ENCODE data around the gene CDHR3. TPM values are rescaled to one million over a fixed set of nuclear protein-coding genes. Genes with fewer than 3 reads are reported as not detected.

Gene CDHR3
- total RNA-seq, 2 donors from 2014 or later, result 2.2 to 3.9 TPM

- Histone ChIP-seq H3K27ac (no peak overlapping the region), H3K4me3 (no peak overlapping the region), H3K36me3 (no peaks in the 10 kb centered on the region), H3K9me3 (no peaks in the 10 kb centered on the region), H3K4me1 (replicated peaks) (no peaks in the 10 kb centered on the region), H3K27me3 (replicated peaks; ENCODE audit: insufficient read depth) (no peaks in the 10 kb centered on the region)
- intact Hi-C loops (cut with DNase I), result loop anchor here (5.0 to 10.0 kb wide), 3 partner anchors 73 to 170 kb away; no protein-coding TSS in a partner anchor
- DNase-seq (ENCODE audit: low spot score), result peak; percentile 27
- TF ChIP-seq POLR2AphosphoS5 (IDR thresholded peaks at IDR 0.05) (peak; percentile 6), POLR2A (IDR thresholded peaks at IDR 0.05) (no peak), CTCF (IDR thresholded peaks at IDR 0.05) (peak in 3 of 4 experiments; percentile 23 to 50 (median 33))
- WGBS, result 92% methylated on average over 7 of the region's 7 CpGs
These were observed 28.4 kb upstream of the CDHR3 start for GRCh38 chr7:105934572-105935185.

- Histone ChIP-seq H3K9me3 (no peaks in the 10 kb centered on the region), H3K27ac (no peak overlapping the region), H3K27me3 (replicated peaks; ENCODE audit: insufficient read depth) (no peaks in the 10 kb centered on the region), H3K4me3 (no peak overlapping the region), H3K4me1 (replicated peaks) (no peaks in the 10 kb centered on the region), H3K36me3 (no peaks in the 10 kb centered on the region)
- 78% methylated on average over 5 of the region's 5 CpGs for WGBS
- intact Hi-C loops (cut with DNase I), result loop anchor here (10.0 kb wide), 1 partner anchor 170 kb away; no protein-coding TSS in a partner anchor
- no peak for TF ChIP-seq POLR2A (IDR thresholded peaks at IDR 0.05)
- no peak for TF ChIP-seq POLR2AphosphoS5 (IDR thresholded peaks at IDR 0.05)
- no peak for TF ChIP-seq CTCF (IDR thresholded peaks at IDR 0.05)
- no peak for DNase-seq (ENCODE audit: low spot score)
These were observed 27.8 kb upstream of the CDHR3 start for GRCh38 chr7:105935250-105935649.

GRCh38 chr7:105937411-105937810 lies 25.7 kb upstream of the CDHR3 start:
- H3K27me3 ChIP-seq (replicated peaks; ENCODE audit: insufficient read depth), result no peaks in the 10 kb centered on the region
- no peaks in the 10 kb centered on the region for H3K36me3 ChIP-seq
- no peaks in the 10 kb centered on the region for H3K4me1 ChIP-seq (replicated peaks)
- no peak overlapping the region for H3K27ac ChIP-seq
- DNase-seq (ENCODE audit: low spot score), result no peak
- intact Hi-C loops (cut with DNase I), result loop anchor here (10.0 kb wide), 1 partner anchor 173 kb away; no protein-coding TSS in a partner anchor
- 77% methylated on average over 3 of the region's 3 CpGs for WGBS
- TF ChIP-seq CTCF (IDR thresholded peaks at IDR 0.05) (no peak), POLR2A (IDR thresholded peaks at IDR 0.05) (no peak), POLR2AphosphoS5 (IDR thresholded peaks at IDR 0.05) (no peak)
- no peaks in the 10 kb centered on the region for H3K9me3 ChIP-seq
- no peak overlapping the region for H3K4me3 ChIP-seq

- WGBS, result 54% methylated on average over 4 of the region's 4 CpGs
- intact Hi-C loops (cut with DNase I), result no loop called here
- H3K9me3 ChIP-seq, result no peaks in the 10 kb centered on the region
These were observed 23.0 kb upstream of the CDHR3 start for GRCh38 chr7:105940109-105940508.

More at GRCh38 chr7:105940109-105940508, 23.0 kb upstream of the CDHR3 start:
- TF ChIP-seq POLR2AphosphoS5 (IDR thresholded peaks at IDR 0.05) (peak; percentile 90), CTCF (IDR thresholded peaks at IDR 0.05) (no peak)
- H3K27me3 ChIP-seq (replicated peaks; ENCODE audit: insufficient read depth), result no peaks in the 10 kb centered on the region
- DNase-seq (ENCODE audit: low spot score), result peak; percentile 59
- no peak overlapping the region for H3K27ac ChIP-seq
- H3K36me3 ChIP-seq, result no peaks in the 10 kb centered on the region
- no peak overlapping the region for H3K4me3 ChIP-seq
- H3K4me1 ChIP-seq (replicated peaks), result no peaks in the 10 kb centered on the region

Measured in prostate gland (tissue), 2 donors.